Lower lobe of right lung (tissue), 2 donors: ENCODE measurements around the gene CNTLN. TPM values are rescaled to one million over a fixed set of nuclear protein-coding genes. Genes with fewer than 3 reads are reported as not detected.
"Not testable (repeated sequence)": the region's sequence is repeated elsewhere in the genome, so short reads cannot be mapped to it uniquely, and the experiment has no call there.

Experiments
- ATAC-seq, 2 donors: fragments of 200-7000 bp; cut with Tn5 transposase; one replicate each; pipeline ENCODE4 v1.9.1; 2020 to 2022; ENCODE audit warnings: mild to moderate bottlenecking in 2 of 2, moderate library complexity in 2 of 2
- DNase-seq: peaks from one replicate; pipeline ENCODE4 v3.0.0-alpha.2; 2020
- H3K27ac ChIP-seq: fragments of 200-600 bp; one replicate; pipeline ENCODE4 v1.8.0; 2022
- H3K27me3 ChIP-seq: fragments of 200-600 bp; one replicate; pipeline ENCODE4 v1.8.0; 2022; ENCODE audit warnings: low read depth
- H3K36me3 ChIP-seq: fragments of 200-600 bp; one replicate; pipeline ENCODE4 v1.8.0; 2022; ENCODE audit warnings: mild to moderate bottlenecking
- H3K4me1 ChIP-seq: fragments of 200-600 bp; one replicate; pipeline ENCODE4 v1.8.0; 2022
- H3K4me3 ChIP-seq: fragments of 200-600 bp; one replicate; pipeline ENCODE4 v1.8.0; 2022; ENCODE audit warnings: mild to moderate bottlenecking
- H3K9me3 ChIP-seq: fragments of 200-600 bp; one replicate; pipeline ENCODE4 v1.8.0; 2022
- CTCF ChIP-seq: fragments of 200-600 bp; IDR thresholded peaks from one replicate; pipeline ENCODE4 v1.8.0; 2022; ENCODE audit warnings: antibody characterized with exemption, mild to moderate bottlenecking
- intact Hi-C: fragments of 100-400 bp; cut with DNase I; formaldehyde crosslinking; loops from one replicate; pipeline ENCODE4 v1.11.0; 2022
- total RNA-seq: library from RNA; stranded (reverse); fragmentation: NEBNext Ultra II Directional; extraction: Animal tissue kit (Norgen Biotek cat#: 25700); gene quantifications from one replicate; pipeline ENCODE4 v1.2.1, GENCODE V29; 2021
- donor health status: DM: no; HTN: yes; CAD: no; lungs with severe emphysema.

Gene CNTLN
- total RNA-seq, 1 donor from 2014 or later, result 9.2 TPM

- Histone ChIP-seq H3K4me3 (no peak overlapping the region), H3K36me3 (no peaks in the 10 kb centered on the region), H3K27me3 (no peaks in the 10 kb centered on the region), H3K27ac (no peak overlapping the region), H3K9me3 (peaks cover 9% of the 10 kb centered on the region), H3K4me1 (no peaks in the 10 kb centered on the region)
- intact Hi-C loops, result no loop called here
- no peak for TF ChIP-seq CTCF
- DNase-seq (no peak), ATAC-seq (no peak)
Observed at GRCh38 chr9:17437813-17438212, 303.0 kb downstream of the CNTLN start.

- H3K36me3 ChIP-seq, H3K9me3 ChIP-seq, H3K4me3 ChIP-seq, intact Hi-C loops, H3K27ac ChIP-seq, H3K27me3 ChIP-seq, H3K4me1 ChIP-seq, ATAC-seq, DNase-seq: not testable (repeated sequence)
Observed at GRCh38 chr9:17445126-17445525, 310.3 kb downstream of the CNTLN start.

GRCh38 chr9:17453751-17454150 lies 318.9 kb downstream of the CNTLN start:
- TF ChIP-seq CTCF, result no peak

GRCh38 chr9:17462869-17463464 lies 328.1 kb downstream of the CNTLN start:
- DNase-seq (no peak), ATAC-seq (peak in 1 of 2 donors; percentile 62)
- Histone ChIP-seq H3K36me3 (peaks cover 10% of the 10 kb centered on the region), H3K9me3 (no peaks in the 10 kb centered on the region), H3K27ac (no peak overlapping the region), H3K27me3 (no peaks in the 10 kb centered on the region), H3K4me3 (no peak overlapping the region), H3K4me1 (no peaks in the 10 kb centered on the region)
- peak; percentile 76 for TF ChIP-seq CTCF
- intact Hi-C loops, result loop anchor here (5.0 kb wide), 1 partner anchor 346 kb away; no protein-coding TSS in a partner anchor

More at GRCh38 chr9:17453751-17454150, 318.9 kb downstream of the CNTLN start:
- ATAC-seq (no peak), DNase-seq (no peak)
- H3K9me3 ChIP-seq, result no peaks in the 10 kb centered on the region
- H3K4me1 ChIP-seq, result no peaks in the 10 kb centered on the region
- intact Hi-C loops, result no loop called here
- no peak overlapping the region for H3K4me3 ChIP-seq
- no peaks in the 10 kb centered on the region for H3K27me3 ChIP-seq
- H3K27ac ChIP-seq, result no peak overlapping the region
- H3K36me3 ChIP-seq, result no peaks in the 10 kb centered on the region

- Histone ChIP-seq H3K27ac (no peak overlapping the region), H3K36me3 (peaks cover 10% of the 10 kb centered on the region), H3K4me3 (no peak overlapping the region), H3K27me3 (no peaks in the 10 kb centered on the region), H3K4me1 (no peaks in the 10 kb centered on the region), H3K9me3 (no peaks in the 10 kb centered on the region)
- DNase-seq, result no peak
- no peak for TF ChIP-seq CTCF
- intact Hi-C loops, result no loop called here
- ATAC-seq, result no peak
Observed at GRCh38 chr9:17470036-17470813, 335.4 kb downstream of the CNTLN start.

GRCh38 chr9:17472126-17472525 lies 337.3 kb downstream of the CNTLN start:
- no peak for TF ChIP-seq CTCF
- intact Hi-C loops, result no loop called here

More at GRCh38 chr9:17472126-17472525, 337.3 kb downstream of the CNTLN start:
- H3K9me3 ChIP-seq, result no peaks in the 10 kb centered on the region
- DNase-seq (no peak), ATAC-seq (no peak)
- H3K27me3 ChIP-seq, result no peaks in the 10 kb centered on the region
- no peak overlapping the region for H3K27ac ChIP-seq
- no peaks in the 10 kb centered on the region for H3K4me1 ChIP-seq
- peaks cover 6% of the 10 kb centered on the region for H3K36me3 ChIP-seq
- no peak overlapping the region for H3K4me3 ChIP-seq
